Occipital lobe (tissue), 2 donors: Measurements from ENCODE around the gene UBA7. TPM values are rescaled to one million over a fixed set of nuclear protein-coding genes. Genes with fewer than 3 reads are reported as not detected.
"Not testable (repeated sequence)": the region's sequence is repeated elsewhere in the genome, so short reads cannot be mapped to it uniquely, and the experiment has no call there.

Experiments
- DNase-seq: peaks from one replicate; lab custom pipeline; 2025; lab: John Stamatoyannopoulos, UW
- total RNA-seq: library from RNA; depleted of rRNA; stranded (reverse); fragments of >200 nt; gene quantifications from one replicate; pipeline ENCODE4 v1.2.3, GENCODE V29; 2014

UBA7 gene, protein sequence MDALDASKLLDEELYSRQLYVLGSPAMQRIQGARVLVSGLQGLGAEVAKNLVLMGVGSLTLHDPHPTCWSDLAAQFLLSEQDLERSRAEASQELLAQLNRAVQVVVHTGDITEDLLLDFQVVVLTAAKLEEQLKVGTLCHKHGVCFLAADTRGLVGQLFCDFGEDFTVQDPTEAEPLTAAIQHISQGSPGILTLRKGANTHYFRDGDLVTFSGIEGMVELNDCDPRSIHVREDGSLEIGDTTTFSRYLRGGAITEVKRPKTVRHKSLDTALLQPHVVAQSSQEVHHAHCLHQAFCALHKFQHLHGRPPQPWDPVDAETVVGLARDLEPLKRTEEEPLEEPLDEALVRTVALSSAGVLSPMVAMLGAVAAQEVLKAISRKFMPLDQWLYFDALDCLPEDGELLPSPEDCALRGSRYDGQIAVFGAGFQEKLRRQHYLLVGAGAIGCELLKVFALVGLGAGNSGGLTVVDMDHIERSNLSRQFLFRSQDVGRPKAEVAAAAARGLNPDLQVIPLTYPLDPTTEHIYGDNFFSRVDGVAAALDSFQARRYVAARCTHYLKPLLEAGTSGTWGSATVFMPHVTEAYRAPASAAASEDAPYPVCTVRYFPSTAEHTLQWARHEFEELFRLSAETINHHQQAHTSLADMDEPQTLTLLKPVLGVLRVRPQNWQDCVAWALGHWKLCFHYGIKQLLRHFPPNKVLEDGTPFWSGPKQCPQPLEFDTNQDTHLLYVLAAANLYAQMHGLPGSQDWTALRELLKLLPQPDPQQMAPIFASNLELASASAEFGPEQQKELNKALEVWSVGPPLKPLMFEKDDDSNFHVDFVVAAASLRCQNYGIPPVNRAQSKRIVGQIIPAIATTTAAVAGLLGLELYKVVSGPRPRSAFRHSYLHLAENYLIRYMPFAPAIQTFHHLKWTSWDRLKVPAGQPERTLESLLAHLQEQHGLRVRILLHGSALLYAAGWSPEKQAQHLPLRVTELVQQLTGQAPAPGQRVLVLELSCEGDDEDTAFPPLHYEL
- total RNA-seq: 3.4 TPM

DNA sequence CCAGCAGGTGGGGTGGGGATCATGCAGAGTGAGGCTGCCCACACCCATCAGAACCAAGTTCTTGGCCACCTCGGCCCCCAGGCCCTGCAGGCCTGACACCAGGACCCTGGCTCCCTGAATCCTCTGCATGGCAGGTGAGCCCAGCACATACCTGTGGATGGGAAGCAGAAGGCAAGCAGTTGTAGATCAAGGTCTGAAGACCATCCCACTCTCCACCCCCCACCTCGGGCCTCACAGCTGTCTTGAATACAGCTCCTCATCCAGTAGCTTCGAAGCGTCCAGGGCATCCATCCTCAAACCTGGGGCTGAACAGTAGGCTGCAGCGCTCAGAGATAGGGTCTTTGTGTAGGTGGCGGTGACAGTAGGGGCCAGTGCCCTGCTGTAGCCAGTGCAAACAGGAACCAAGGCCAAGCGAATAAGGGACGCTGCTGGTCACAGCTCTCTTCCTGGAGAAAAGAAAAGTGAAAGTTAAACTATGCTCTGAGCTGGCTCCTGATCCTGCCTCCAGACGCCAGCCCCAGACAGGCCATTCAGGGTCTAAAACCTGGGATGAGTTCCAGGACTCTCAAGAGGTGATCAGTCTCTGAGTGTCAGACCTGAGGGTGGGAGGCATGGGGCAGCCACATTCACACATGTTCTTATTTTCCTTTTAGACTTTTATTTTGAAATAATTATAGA lies at the start of gene UBA7:
TSS of gene UBA7 (minus strand) at position 457 of the 678 bp plus-strand sequence. CDS start at position 291, 166 bp downstream.
- DNase-seq: no peak

DNA sequence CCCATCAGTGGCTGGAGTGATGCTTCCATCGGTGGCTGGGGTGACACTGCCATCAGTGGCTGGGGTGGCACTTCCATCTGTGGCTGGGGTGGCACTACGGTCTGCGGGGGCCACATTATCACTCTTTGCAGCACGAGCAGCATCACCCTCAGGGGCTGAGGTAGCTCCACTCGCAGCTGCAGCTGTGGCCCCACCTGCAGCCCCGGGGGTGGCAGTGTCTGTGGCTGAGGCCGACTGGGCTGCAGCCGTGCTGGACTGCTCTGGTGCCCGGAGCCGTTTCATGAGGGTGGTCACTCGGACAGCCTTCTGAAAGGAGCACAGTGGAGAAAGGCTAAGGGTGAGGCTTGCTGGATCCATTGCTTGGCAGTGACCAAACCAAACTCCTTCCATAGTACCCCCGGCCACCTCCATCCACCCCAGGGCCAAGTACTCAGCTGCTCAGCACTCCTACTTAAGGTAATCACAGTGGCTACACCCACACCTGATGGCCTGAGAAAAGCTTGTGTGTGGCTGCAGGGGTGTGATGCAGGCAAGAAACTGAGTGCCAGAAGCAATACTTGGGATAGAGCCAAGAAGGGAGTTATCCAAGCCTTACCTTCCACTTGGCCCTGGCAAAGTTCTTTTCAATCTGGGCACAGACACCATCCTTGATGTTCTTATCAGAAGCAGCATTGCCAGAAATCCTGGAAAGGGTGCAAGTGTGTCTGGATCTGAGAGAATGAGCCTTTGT lies 46.0 kb upstream of the UBA7 start:
- DNase-seq: no peak

GRCh38 chr3:49856181-49857005 lies 42.6 kb upstream of the UBA7 start, which contains the start of gene TRAIP:
Gene TRAIP, minus strand, starts transcription at chr3:49856564. Its CDS starts 111 bp downstream, at chr3:49856453.
- peak; percentile 89 for DNase-seq

- no peak for DNase-seq
These were observed 41.9 kb upstream of the UBA7 start for GRCh38 chr3:49855662-49856061.

DNA sequence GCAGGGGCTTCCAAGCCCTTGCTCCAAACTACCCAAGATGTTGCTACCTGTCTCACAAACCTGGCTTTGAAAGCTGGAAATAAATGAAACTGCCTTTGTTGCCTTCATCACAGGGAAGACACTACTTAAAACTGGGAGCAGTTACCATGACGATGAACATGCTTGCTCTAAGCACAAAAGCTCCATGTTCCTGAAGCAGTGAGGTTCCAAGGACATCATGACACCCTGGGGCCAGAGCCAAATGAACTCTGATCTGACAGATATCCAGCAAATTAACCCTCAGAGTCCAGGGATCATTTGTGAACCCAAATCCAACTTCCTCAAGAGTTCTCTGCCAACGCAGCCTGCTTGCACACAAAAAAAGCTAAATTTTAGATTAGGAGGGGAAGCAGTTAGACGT lies 31.9 kb upstream of the UBA7 start:
- DNase-seq: no peak

- no peak for DNase-seq
These were observed 30.9 kb upstream of the UBA7 start for GRCh38 chr3:49844464-49845183.

GRCh38 chr3:49842843-49843517 lies 29.2 kb upstream of the UBA7 start:
- no peak for DNase-seq

DNA sequence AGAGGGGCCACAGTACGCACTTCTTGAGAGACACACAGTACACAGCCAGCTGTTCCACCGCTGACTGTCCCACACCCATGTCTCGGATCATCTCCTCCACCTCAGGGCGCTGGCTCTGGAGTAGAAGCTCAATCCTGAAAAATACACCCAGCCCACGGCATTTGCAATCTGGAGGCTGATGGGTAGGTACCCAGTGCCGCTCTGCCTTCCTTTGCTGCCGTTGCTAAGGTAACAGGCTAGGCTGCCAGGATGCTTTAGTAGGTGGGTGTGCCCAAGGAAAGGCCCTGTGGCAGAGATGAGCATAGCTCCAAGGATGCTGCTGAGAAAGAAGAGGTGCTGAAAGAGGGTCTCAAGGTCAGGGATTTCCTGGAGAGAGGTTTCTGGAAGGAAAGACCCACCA lies 28.1 kb upstream of the UBA7 start:
- peak; percentile 55 for DNase-seq

GRCh38 chr3:49841126-49841696 lies 27.5 kb upstream of the UBA7 start:
- DNase-seq: no peak

DNA sequence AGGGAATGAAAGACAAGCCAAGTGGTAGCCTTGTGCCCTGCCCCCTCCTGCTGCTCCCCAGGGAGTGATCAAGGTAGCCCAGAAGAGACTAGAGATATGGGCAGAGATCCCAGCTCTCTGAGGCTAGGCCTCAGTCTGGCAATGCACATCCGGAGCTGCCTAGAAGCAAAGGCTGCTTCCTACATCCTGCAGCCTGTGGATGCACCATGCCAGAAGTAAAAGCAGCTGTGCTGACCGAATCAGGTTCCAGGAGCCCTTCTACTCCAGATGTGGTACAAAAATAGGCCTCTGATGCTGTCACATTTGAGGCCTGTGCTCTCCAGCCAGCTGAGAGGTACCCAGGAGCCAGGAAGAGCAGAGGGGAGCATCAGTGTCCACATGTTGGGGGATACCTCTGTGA lies 26.6 kb upstream of the UBA7 start:
- no peak for DNase-seq

DNA sequence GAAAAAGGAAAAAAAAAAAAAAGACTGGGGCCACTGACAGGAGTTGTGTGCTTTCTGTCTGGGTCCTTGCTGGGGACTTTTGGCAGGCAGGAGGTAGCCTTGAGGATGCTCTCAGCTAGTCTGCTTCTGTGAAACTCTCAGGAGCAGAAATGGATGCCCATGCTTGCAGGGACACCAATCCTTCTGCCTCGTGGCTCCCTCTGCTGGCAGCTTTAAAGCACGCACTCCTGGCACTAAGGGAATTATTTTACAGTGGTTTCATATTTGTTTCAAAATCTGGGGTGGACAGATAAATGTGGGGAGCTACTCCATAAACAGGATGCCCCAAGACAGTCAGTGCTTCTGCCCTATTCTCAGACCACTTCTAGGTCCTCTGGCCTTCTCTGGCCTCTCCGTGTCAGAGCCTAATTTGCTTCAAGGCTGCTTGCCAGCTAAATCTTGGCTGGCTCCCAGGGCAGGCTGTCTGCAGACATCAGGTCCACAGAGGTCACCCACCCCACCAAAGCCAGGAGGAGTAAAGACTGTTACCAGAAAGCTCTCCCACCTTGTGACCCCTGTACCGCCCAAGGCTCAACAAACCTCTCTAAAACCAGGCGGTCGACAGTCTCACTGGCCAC lies 25.5 kb upstream of the UBA7 start:
- peak; percentile 52 for DNase-seq

GRCh38 chr3:49831341-49831740 lies 17.6 kb upstream of the UBA7 start:
- no peak for DNase-seq

DNA sequence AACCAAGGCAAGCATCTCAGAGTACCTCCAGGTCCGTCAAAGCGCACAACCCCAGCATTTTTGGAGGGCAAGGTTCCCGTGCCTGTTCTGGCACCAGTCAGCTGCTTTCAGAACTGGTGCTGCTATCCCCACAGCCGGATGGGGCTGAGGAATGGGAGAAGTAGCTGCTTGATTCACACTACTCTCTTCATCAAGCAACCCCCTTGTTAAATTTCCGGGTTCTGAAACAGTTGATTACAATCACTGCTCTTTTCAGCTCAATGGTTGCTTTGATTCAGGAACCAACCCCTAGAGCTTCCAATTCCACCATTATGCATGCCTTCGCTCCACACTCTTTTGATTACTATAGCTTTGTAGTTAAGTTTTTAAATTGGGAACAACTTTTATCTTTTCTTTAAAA lies 12.3 kb upstream of the UBA7 start:
- no peak for DNase-seq

DNA sequence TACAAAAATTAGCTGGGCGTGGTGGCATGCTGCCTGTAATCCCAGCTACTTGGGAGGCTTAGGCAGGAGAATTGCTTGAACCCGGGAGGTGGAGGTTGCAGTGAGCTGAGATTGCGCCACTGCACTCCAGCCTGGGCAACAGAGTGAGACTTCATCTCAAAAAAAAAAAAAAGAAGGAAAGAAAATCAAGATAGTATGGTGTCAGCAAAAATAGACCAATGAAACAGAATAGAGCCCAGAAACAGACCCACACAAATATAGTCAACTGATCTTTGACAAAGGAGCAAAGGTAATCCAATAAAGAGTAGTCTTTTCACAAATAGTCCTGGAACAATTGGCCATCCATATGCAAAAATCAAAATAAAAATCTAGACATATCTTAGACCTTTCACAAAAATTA lies 9.4 kb upstream of the UBA7 start:
- not testable (repeated sequence) for DNase-seq

GRCh38 chr3:49812916-49813496 lies 747 bp downstream of the UBA7 start:
- no peak for DNase-seq

- DNase-seq: no peak
These were observed 6.2 kb downstream of the UBA7 start for GRCh38 chr3:49807431-49808114.

DNA sequence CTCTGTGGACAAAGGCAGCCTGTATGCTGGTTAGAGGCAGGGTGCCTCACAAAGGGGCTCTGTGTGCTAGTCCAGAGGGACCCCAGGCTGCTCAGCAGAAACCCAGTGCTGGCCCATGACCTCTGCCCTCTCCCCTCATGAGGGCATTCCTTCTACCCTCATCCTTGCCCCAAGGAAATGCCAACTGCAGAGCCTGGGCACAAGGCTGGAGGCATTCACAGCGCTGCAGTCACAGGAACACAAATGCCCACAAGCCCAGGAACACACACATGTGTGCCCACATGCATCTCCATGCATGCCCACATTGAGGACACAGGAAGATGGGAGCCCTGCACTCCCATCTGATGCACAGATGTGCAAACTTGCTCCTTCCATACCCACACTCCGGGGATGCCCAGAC lies 6.9 kb downstream of the UBA7 start:
- no peak for DNase-seq
